ENCODE data around the gene TIE1.

DNA sequence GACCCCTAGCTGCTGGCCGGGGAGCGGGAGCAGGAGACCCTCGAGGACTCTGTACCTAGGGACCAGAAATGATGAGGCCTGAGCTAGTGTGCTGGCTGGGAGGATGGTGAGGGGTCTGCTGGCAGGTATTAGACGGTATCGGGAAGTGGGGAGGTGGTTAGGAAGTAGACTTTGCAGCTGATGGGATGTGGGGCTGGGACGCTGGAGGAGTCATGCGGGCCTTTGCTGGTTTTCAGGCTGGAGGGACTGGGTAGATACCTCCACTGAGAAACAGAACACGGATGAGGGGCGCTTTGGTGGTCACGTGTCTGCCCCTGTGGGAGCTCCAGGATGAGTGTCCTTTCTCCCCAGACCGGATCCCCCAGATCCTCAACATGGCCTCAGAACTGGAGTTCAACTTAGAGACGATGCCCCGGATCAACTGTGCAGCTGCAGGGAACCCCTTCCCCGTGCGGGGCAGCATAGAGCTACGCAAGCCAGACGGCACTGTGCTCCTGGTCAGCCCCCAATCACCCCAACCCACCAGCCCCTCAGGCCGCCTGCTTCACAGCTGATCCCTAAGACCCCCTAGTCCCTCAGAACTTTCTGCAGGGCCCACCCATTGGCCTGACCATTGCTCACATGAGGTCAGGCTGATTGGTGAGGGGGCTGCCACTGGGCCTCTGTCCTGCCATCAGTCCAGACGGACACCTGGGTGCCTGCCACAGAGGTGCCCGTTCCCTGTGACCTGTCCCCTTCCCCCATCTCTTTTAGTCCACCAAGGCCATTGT, 8.0 kb downstream of the TIE1 start:
- TF ChIP-seq, protein P1, sequence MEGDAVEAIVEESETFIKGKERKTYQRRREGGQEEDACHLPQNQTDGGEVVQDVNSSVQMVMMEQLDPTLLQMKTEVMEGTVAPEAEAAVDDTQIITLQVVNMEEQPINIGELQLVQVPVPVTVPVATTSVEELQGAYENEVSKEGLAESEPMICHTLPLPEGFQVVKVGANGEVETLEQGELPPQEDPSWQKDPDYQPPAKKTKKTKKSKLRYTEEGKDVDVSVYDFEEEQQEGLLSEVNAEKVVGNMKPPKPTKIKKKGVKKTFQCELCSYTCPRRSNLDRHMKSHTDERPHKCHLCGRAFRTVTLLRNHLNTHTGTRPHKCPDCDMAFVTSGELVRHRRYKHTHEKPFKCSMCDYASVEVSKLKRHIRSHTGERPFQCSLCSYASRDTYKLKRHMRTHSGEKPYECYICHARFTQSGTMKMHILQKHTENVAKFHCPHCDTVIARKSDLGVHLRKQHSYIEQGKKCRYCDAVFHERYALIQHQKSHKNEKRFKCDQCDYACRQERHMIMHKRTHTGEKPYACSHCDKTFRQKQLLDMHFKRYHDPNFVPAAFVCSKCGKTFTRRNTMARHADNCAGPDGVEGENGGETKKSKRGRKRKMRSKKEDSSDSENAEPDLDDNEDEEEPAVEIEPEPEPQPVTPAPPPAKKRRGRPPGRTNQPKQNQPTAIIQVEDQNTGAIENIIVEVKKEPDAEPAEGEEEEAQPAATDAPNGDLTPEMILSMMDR (IDR thresholded peaks at IDR 0.05 in 4 of 5, conservative IDR thresholded peaks at IDR 0.05 in 1 of 5) = no peak
- no peak for TF ChIP-seq POLR2A (IDR thresholded peaks at IDR 0.05)
